ENCODE measurements around the gene CREB3L4.
"Not testable (repeated sequence)": the region's sequence is repeated elsewhere in the genome, so short reads cannot be mapped to it uniquely, and the experiment has no call there.

Gene CREB3L4

GRCh38 chr1:154006136-154006535, 38.4 kb downstream of the CREB3L4 start:
- Histone ChIP-seq H2BK12ac (ENCODE audit: low read length) (no peak overlapping the region), H3K9ac (ENCODE audit: low read depth, low read length, poor library complexity) (no peak overlapping the region), H4K91ac (ENCODE audit: low read depth, low read length, poor library complexity) (no peak overlapping the region), H3K79me1 (ENCODE audit: low read depth, low read length) (no peaks in the 10 kb centered on the region), H4K8ac (ENCODE audit: low read depth, low read length) (no peak overlapping the region), H2BK15ac (ENCODE audit: low read length) (no peak overlapping the region), H3K23ac (ENCODE audit: low read depth, low read length, poor library complexity) (no peak overlapping the region), H3K4ac (ENCODE audit: low read length) (no peak overlapping the region), H3K4me3 (ENCODE audit: low read length in 2 of 2) (no peak overlapping the region), H3K27me3 (ENCODE audit: control insufficient read depth in 3 of 3, insufficient read depth in 3 of 3, low read depth in 1 of 3, low read length in 3 of 3) (no peaks in the 10 kb centered on the region), H3K4me2 (ENCODE audit: insufficient read depth, low read length, poor library complexity, severe bottlenecking) (no peak overlapping the region), H3K14ac (ENCODE audit: low read length) (no peak overlapping the region), H2AK5ac (ENCODE audit: low read depth, low read length) (no peak overlapping the region), H3K9me3 (replicated peaks in 1 of 2; ENCODE audit: control insufficient read depth in 2 of 2, insufficient read depth in 1 of 2, low read depth in 1 of 2, low read length in 2 of 2) (no peaks in the 10 kb centered on the region), H3K18ac (ENCODE audit: low read length) (no peak overlapping the region), H2BK5ac (ENCODE audit: low read length) (no peak overlapping the region), H3K36me3 (replicated peaks in 1 of 2; ENCODE audit: control insufficient read depth in 2 of 2, insufficient read depth in 2 of 2, low read length in 2 of 2) (no peaks in the 10 kb centered on the region), H3K27ac (replicated peaks; ENCODE audit: low read length) (no peak overlapping the region), H2BK120ac (ENCODE audit: low read depth, low read length) (no peak overlapping the region), H2AFZ (ENCODE audit: low read length) (no peak overlapping the region), H3K4me1 (ENCODE audit: control insufficient read depth in 2 of 2, insufficient read depth in 1 of 2, low read depth in 1 of 2, low read length in 2 of 2) (peaks cover 0 to 6% of the 10 kb centered on the region in 2 donors)
- no CpG with 5 or more reads among the region's 3 CpGs for WGBS, 2 donors (ENCODE audit: extremely low coverage in 2 of 2, insufficient read length in 2 of 2, insufficient replicate concordance in 1 of 2)
- DNase-seq (ENCODE audit: low spot score): no peak

DNA sequence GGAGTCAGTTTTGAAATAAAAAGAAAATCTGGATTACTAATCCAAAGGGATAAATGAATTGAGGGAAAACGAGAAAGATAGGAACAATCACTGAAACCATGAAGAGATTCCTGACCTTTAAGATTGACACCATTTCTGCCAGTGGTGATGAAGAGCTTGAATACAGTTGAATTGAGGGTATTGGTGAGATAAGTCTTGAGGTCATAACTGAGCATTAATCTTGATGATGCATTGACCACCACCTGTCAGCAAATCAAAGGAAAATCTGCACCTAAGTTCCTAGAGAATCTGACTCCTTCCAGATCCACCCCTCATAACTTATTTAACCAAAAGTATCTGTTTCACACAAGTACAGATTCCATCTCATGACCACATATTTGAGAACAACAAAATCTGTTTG, 44.4 kb downstream of the CREB3L4 start:
- no peak overlapping the region for H3K27ac ChIP-seq (replicated peaks; ENCODE audit: low read length)
- no peak overlapping the region for H2BK15ac ChIP-seq (ENCODE audit: low read length)
- H3K27me3 ChIP-seq (ENCODE audit: control insufficient read depth in 3 of 3, insufficient read depth in 3 of 3, low read depth in 1 of 3, low read length in 3 of 3): no peaks in the 10 kb centered on the region
- H3K79me1 ChIP-seq (ENCODE audit: low read depth, low read length): no peaks in the 10 kb centered on the region
- no peak overlapping the region for H3K4ac ChIP-seq (ENCODE audit: low read length)
- H3K14ac ChIP-seq (ENCODE audit: low read length): no peak overlapping the region
- no peak for DNase-seq (ENCODE audit: low spot score)
- H2AFZ ChIP-seq (ENCODE audit: low read length): no peak overlapping the region
- no peak overlapping the region for H2BK5ac ChIP-seq (ENCODE audit: low read length)
- H2BK120ac ChIP-seq (ENCODE audit: low read depth, low read length): no peak overlapping the region
- H4K91ac ChIP-seq (ENCODE audit: low read depth, low read length, poor library complexity): no peak overlapping the region
- H3K23ac ChIP-seq (ENCODE audit: low read depth, low read length, poor library complexity): no peak overlapping the region
- no peak overlapping the region for H2BK12ac ChIP-seq (ENCODE audit: low read length)
- no peak overlapping the region for H3K9ac ChIP-seq (ENCODE audit: low read depth, low read length, poor library complexity)
- H3K4me1 ChIP-seq (ENCODE audit: control insufficient read depth in 2 of 2, insufficient read depth in 1 of 2, low read depth in 1 of 2, low read length in 2 of 2): no peaks in the 10 kb centered on the region
- no CpG with 5 or more reads among the region's 1 CpG for WGBS, 2 donors (ENCODE audit: extremely low coverage in 2 of 2, insufficient read length in 2 of 2, insufficient replicate concordance in 1 of 2)
- no peaks in the 10 kb centered on the region for H3K36me3 ChIP-seq (replicated peaks in 1 of 2; ENCODE audit: control insufficient read depth in 2 of 2, insufficient read depth in 2 of 2, low read length in 2 of 2)
- no peak overlapping the region for H2AK5ac ChIP-seq (ENCODE audit: low read depth, low read length)
- no peak overlapping the region for H4K8ac ChIP-seq (ENCODE audit: low read depth, low read length)
- H3K4me3 ChIP-seq (ENCODE audit: low read length in 2 of 2): no peak overlapping the region
- no peak overlapping the region for H3K4me2 ChIP-seq (ENCODE audit: insufficient read depth, low read length, poor library complexity, severe bottlenecking)
- no peaks in the 10 kb centered on the region for H3K9me3 ChIP-seq (replicated peaks in 1 of 2; ENCODE audit: control insufficient read depth in 2 of 2, insufficient read depth in 1 of 2, low read depth in 1 of 2, low read length in 2 of 2)
- H3K18ac ChIP-seq (ENCODE audit: low read length): no peak overlapping the region

DNA sequence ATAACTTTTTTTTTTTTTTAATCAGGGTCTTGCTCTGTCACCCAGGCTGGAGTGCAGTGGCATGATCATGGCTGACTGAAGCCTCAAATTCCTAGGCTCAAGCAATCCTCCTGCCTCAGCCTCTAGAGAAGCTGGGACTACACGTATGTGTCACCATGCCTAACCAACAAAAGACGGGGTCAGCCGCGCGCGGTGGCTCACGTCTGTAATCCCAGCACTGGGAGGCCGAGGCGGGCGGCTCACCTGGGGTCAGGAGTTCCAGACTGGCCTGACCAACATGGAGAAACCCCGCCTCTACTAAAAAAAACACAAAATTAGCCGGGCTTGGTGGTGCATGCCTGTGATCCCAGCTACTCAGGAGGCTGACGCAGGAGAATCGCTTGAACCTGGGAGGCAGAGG, 44.8 kb downstream of the CREB3L4 start:
- not testable (repeated sequence) for H3K79me1 ChIP-seq (ENCODE audit: low read depth, low read length); H2AFZ ChIP-seq (ENCODE audit: low read length); H4K8ac ChIP-seq (ENCODE audit: low read depth, low read length); H4K91ac ChIP-seq (ENCODE audit: low read depth, low read length, poor library complexity); H3K27ac ChIP-seq (replicated peaks; ENCODE audit: low read length); H3K4ac ChIP-seq (ENCODE audit: low read length); H2BK15ac ChIP-seq (ENCODE audit: low read length); H3K23ac ChIP-seq (ENCODE audit: low read depth, low read length, poor library complexity); H2BK5ac ChIP-seq (ENCODE audit: low read length); H3K9me3 ChIP-seq (replicated peaks in 1 of 2; ENCODE audit: control insufficient read depth in 2 of 2, insufficient read depth in 1 of 2, low read depth in 1 of 2, low read length in 2 of 2); H2BK120ac ChIP-seq (ENCODE audit: low read depth, low read length); H3K4me1 ChIP-seq (ENCODE audit: control insufficient read depth in 2 of 2, insufficient read depth in 1 of 2, low read depth in 1 of 2, low read length in 2 of 2); H2BK12ac ChIP-seq (ENCODE audit: low read length); H3K9ac ChIP-seq (ENCODE audit: low read depth, low read length, poor library complexity); H3K27me3 ChIP-seq (ENCODE audit: control insufficient read depth in 3 of 3, insufficient read depth in 3 of 3, low read depth in 1 of 3, low read length in 3 of 3); DNase-seq (ENCODE audit: low spot score); H3K36me3 ChIP-seq (replicated peaks in 1 of 2; ENCODE audit: control insufficient read depth in 2 of 2, insufficient read depth in 2 of 2, low read length in 2 of 2); H3K4me2 ChIP-seq (ENCODE audit: insufficient read depth, low read length, poor library complexity, severe bottlenecking); H3K4me3 ChIP-seq (ENCODE audit: low read length in 2 of 2); H3K14ac ChIP-seq (ENCODE audit: low read length); H2AK5ac ChIP-seq (ENCODE audit: low read depth, low read length)
- no CpG with 5 or more reads among the region's 14 CpGs for WGBS, 2 donors (ENCODE audit: extremely low coverage in 2 of 2, insufficient read length in 2 of 2, insufficient replicate concordance in 1 of 2)
- H3K18ac ChIP-seq (ENCODE audit: low read length): peak overlapping the region; percentile 29

DNA sequence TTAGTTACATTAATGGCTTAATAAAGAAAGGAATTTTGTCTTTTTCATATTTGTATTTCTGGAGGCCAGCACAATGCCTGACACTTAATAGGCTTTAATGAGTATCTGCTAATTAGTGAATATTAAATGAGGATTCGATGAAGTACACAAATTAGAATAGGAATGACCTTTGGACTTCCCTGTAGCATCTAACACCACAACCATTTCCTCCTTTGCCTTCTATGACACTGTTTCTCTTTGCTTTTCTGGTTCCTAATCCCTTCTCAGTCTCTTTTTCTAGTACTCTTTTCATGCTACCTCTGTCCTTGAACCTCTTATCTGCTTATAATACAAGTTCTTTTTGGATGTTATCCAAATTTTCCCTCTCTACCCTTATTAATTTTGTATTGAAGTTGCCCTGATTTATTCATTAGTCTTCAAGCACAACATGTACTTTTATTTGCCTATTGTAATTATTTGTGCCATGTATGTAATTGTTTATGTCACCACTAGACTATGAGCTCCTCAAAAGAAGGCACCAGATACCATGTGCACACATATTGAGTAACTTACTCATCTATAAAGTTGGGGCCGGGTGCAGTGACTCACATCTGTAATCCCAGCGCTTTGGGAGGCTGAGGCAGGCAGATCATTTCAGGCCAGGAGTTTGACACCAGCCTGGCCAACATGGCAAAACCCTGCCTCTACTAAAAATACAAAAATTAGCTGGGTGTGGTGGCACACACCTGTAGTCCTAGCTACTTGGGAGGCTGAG, 46.6 kb downstream of the CREB3L4 start:
- no peak overlapping the region for H2BK12ac ChIP-seq (ENCODE audit: low read length)
- H3K18ac ChIP-seq (ENCODE audit: low read length): no peak overlapping the region
- H3K9ac ChIP-seq (ENCODE audit: low read depth, low read length, poor library complexity): no peak overlapping the region
- no peak overlapping the region for H2AK5ac ChIP-seq (ENCODE audit: low read depth, low read length)
- no peak overlapping the region for H3K27ac ChIP-seq (replicated peaks; ENCODE audit: low read length)
- no peak overlapping the region for H3K4ac ChIP-seq (ENCODE audit: low read length)
- H3K9me3 ChIP-seq (replicated peaks in 1 of 2; ENCODE audit: control insufficient read depth in 2 of 2, insufficient read depth in 1 of 2, low read depth in 1 of 2, low read length in 2 of 2): no peaks in the 10 kb centered on the region
- no peak overlapping the region for H2BK120ac ChIP-seq (ENCODE audit: low read depth, low read length)
- H2AFZ ChIP-seq (ENCODE audit: low read length): no peak overlapping the region
- H2BK15ac ChIP-seq (ENCODE audit: low read length): no peak overlapping the region
- H3K4me2 ChIP-seq (ENCODE audit: insufficient read depth, low read length, poor library complexity, severe bottlenecking): no peak overlapping the region
- H2BK5ac ChIP-seq (ENCODE audit: low read length): no peak overlapping the region
- H3K27me3 ChIP-seq (ENCODE audit: control insufficient read depth in 3 of 3, insufficient read depth in 3 of 3, low read depth in 1 of 3, low read length in 3 of 3): no peaks in the 10 kb centered on the region
- no peak for DNase-seq (ENCODE audit: low spot score)
- no peak overlapping the region for H3K4me3 ChIP-seq (ENCODE audit: low read length in 2 of 2)
- H3K23ac ChIP-seq (ENCODE audit: low read depth, low read length, poor library complexity): no peak overlapping the region
- no peak overlapping the region for H3K14ac ChIP-seq (ENCODE audit: low read length)
- no peak overlapping the region for H4K91ac ChIP-seq (ENCODE audit: low read depth, low read length, poor library complexity)
- WGBS, 2 donors (ENCODE audit: extremely low coverage in 2 of 2, insufficient read length in 2 of 2, insufficient replicate concordance in 1 of 2): no CpG with 5 or more reads among the region's 3 CpGs
- no peaks in the 10 kb centered on the region for H3K36me3 ChIP-seq (replicated peaks in 1 of 2; ENCODE audit: control insufficient read depth in 2 of 2, insufficient read depth in 2 of 2, low read length in 2 of 2)
- no peaks in the 10 kb centered on the region for H3K4me1 ChIP-seq (ENCODE audit: control insufficient read depth in 2 of 2, insufficient read depth in 1 of 2, low read depth in 1 of 2, low read length in 2 of 2)
- no peak overlapping the region for H4K8ac ChIP-seq (ENCODE audit: low read depth, low read length)
- H3K79me1 ChIP-seq (ENCODE audit: low read depth, low read length): no peaks in the 10 kb centered on the region

All from neuronal stem cell (in vitro differentiated cells).